T47D (cell line): ENCODE measurements around the gene GPR148.
"Not testable (repeated sequence)": the region's sequence is repeated elsewhere in the genome, so short reads cannot be mapped to it uniquely, and the experiment has no call there.

Experiments
- DNase-seq, 2 experiments: peaks; one replicate each; pipeline versions ENCODE4 v3.0.0 to v3.0.0-alpha.2; 2011 to 2012; ENCODE audit warnings: low read depth in 1 of 2, low spot score in 1 of 2
- JUND ChIP-seq: IDR thresholded peaks from 2 replicates; pipeline ENCODE4 v1.6.1; 2012; ENCODE audit warnings: low read depth
- in situ Hi-C: cut with HindIII; loops from 2 replicates; pipeline ENCODE4 v1.10.0; 2016; ENCODE audit warnings: low sequenced_read_pairs, low pct_unique_long_range_greater_than_20kb

The GPR148 gene

DNA sequence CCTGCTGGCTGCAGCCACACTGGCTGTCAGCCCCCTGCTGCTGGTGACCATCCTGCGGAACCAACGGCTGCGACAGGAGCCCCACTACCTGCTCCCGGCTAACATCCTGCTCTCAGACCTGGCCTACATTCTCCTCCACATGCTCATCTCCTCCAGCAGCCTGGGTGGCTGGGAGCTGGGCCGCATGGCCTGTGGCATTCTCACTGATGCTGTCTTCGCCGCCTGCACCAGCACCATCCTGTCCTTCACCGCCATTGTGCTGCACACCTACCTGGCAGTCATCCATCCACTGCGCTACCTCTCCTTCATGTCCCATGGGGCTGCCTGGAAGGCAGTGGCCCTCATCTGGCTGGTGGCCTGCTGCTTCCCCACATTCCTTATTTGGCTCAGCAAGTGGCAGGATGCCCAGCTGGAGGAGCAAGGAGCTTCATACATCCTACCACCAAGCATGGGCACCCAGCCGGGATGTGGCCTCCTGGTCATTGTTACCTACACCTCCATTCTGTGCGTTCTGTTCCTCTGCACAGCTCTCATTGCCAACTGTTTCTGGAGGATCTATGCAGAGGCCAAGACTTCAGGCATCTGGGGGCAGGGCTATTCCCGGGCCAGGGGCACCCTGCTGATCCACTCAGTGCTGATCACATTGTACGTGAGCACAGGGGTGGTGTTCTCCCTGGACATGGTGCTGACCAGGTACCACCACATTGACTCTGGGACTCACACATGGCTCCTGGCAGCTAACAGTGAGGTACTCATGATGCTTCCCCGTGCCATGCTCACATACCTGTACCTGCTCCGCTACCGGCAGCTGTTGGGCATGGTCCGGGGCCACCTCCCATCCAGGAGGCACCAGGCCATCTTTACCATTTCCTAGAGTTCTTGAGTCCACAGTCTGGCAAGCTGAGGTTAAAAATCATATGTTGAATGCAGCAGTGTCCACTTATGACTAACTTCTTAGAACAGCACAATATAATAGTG is 741 bp downstream of the GPR148 start:
- no peak for TF ChIP-seq JUND
- no peak for DNase-seq
- in situ Hi-C loops, result no loop called here

DNA sequence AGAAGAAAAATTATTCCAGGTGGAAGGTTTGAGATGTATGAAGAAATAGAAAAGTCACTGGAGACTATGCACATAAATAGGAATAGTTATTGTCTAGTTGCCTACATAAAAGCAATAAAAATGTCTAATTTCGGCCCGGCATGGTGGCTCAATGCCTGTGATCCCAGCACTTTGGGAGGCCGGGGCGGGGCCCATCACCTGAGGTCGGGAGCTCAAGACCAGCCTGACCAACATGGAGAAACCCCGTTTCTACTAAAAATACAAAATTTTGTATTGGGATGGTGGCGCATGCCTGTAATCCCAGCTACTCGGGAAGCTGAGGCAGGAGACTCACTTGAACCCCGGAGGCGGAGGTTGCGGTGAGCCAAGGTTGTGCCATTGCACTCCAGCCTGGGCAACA is 3.4 kb downstream of the GPR148 start:
- in situ Hi-C loops, result not testable (repeated sequence)

DNA sequence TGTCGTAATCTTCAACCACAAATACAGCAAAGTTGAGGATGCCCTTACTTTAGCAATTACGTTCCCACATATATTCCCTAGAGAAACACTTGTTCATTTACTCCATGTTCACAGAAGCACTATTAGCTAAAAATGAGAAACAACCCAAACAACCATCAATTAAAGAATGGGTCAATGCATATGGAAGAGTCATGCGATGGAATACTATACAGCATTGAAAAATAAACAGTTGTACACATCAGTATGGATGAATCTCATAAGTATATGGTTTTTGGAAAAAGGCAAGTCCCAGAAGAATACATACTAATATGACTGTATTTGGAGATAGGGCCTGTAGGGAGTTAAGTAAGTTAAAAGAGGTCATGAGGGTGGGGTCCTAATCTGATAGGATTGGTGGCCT is 6.3 kb downstream of the GPR148 start:
- no peak for DNase-seq
- no peak for TF ChIP-seq JUND
- in situ Hi-C loops, result no loop called here

More for the DNA sequence above, 3.4 kb downstream of the GPR148 start:
- DNase-seq, result not testable (repeated sequence)

DNA sequence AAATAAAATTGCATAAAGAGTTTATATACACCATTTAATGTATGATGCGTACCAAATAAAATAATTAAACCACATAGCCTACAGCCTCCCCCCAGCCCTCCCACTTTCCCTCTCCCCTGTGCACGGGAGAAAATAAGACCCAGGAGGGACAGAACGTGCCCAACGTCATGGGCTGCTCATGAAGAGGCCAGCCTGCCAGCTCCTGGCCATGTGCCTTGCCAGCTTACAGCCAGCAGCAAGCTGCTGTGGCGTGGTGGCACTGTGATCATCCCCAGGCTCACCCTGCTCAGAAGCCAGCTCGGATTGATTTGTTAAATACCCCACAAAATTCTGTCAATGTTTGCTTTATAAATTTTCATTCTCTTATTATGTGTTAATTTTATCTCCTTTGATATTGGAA is 7.6 kb downstream of the GPR148 start:
- TF ChIP-seq JUND, result no peak
- no peak for DNase-seq
- in situ Hi-C loops, result no loop called here

DNA sequence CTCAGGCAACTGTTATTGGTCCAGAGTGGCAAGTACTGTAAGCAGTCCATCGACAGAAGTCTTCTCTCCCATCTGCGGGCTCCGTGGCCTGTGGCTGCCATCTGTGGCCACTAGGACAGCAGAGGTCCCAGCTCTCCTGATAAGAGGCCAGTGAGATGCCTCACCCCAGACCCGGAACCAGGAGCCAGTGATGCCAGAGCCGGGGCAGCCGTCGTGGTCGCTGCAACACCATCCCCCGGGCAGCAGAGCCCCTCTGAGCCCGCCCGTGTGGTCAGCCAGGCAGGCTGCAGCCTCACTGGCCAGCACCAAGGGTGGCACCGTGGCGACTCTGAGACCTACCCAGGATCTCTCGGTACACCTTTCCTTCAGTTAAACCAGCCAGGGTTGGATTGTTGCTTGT is 8.7 kb downstream of the GPR148 start:
- no peak for DNase-seq
- in situ Hi-C loops, result no loop called here
- no peak for TF ChIP-seq JUND

DNA sequence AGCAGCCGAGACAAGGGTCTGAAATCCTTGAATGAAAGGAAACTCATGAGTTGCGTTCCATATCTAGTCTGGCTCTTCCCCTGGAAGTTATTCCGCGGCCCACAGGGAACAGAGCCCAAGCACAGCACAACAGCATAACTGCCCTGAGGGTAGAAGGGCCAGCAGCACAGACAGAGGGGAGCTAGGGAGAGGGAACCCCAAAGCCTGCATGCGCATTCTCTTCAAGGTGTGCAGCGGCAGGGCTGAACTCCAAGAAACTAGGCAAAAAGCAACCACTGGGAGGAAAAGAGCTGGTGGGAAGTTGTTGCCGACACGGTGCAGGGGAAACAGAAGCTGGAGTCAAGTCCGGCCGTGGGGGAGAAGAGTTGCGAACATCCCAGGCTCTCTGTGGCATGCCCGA is 11.8 kb downstream of the GPR148 start:
- in situ Hi-C loops, result no loop called here
- TF ChIP-seq JUND, result no peak
- no peak for DNase-seq

DNA sequence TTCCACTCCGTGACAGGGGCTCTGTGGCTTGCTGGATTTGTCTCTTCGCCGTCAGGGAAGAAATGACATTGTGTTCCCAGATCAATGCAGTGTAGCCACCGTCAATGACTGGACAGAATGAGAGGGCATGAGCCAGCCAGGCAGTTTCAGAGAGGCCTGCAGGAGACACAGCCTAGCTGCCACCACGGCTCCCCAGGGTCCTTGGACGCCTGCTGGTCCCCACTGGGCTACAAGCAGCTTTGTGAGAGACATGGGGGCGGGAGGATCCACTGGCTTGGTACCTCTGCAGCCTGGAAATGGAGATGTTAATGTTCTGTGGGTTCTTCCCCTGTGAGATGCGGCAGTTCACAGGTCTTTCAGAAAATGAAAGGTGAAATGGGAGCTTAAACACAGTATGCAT is 14.4 kb downstream of the GPR148 start:
- in situ Hi-C loops, result no loop called here
- DNase-seq, result no peak
- TF ChIP-seq JUND, result no peak

DNA sequence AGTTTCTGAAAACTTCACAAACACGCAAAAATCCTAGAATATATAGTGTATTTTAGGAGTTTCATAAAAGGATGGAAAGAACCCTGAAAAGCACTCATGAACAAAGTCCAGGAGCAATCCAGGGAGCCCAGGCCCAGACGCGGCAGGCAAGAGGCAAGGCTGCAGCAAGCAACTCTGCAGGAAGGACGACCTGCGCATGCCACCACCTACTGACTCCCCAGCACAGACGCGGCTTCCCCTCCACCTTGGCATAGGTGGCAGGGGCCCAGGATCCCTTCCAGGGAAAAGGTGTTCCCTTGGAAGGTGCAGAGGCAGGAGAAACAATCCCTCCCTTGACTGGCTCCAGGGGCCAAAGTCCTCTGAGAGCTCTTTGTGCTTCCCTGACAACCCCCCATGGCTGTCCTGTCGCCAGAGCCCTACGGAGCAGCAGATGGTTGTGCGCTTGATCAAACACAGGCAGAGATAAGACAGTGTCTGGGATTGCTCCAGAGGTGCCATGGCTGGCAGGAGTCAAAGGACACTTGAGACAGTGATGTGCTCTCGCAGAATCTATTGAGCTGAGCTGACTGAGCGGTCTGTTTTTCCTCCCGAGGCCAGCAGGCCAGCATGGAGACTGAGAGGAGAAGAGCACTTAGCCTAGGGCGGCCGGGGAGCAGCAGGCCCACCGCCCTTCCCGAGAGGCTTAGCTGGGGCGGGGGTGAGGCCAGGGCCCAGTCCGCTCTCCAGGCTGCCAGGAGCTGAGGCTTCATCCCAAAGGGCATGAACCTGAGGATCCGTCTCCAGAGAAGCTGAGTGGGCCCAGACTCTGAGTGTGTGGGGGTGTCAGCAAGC is 15.6 kb downstream of the GPR148 start:
- no peak for DNase-seq
- no peak for TF ChIP-seq JUND
- in situ Hi-C loops, result no loop called here

DNA sequence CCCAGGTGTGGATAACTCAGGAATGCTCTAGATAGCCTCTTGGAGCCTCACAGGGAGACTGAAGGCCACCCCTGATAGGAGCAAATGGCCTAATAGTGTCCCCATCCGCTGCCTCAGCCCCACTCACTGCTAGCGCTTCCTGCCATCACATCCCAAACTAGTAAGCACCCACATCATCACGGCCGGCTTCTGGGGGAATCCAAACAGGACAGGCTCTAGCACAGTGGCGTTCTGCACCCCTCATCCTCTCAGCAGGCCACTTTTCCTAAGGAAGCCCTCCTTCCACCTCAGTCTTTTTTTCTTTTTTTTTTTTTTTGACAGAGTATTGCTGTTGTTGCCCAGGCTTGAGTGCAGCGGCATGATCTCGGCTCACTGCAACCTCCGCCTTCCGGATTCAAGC is 20.2 kb downstream of the GPR148 start:
- DNase-seq, result no peak
- TF ChIP-seq JUND, result no peak
- in situ Hi-C loops, result no loop called here

DNA sequence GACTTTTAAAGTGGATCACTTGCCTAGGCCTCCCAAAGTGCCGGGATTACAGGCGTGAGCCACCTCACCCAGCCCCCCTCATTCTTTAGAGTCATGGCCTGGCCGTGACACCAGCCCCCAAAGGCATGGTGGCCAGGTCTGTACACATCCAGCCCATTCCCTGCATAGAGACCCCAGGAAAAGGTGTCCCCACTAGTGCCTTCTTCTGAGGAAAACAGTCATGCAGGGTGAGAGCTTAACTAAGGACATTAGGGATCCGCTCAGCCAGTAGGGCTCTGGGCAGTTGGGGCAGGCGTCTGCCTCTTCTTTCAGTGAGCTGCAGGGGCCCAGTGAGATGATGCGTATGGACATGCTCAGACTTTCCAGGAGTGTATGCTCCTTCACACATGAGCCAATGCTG is 20.8 kb downstream of the GPR148 start:
- DNase-seq, result no peak
- in situ Hi-C loops, result no loop called here
- TF ChIP-seq JUND, result no peak

DNA sequence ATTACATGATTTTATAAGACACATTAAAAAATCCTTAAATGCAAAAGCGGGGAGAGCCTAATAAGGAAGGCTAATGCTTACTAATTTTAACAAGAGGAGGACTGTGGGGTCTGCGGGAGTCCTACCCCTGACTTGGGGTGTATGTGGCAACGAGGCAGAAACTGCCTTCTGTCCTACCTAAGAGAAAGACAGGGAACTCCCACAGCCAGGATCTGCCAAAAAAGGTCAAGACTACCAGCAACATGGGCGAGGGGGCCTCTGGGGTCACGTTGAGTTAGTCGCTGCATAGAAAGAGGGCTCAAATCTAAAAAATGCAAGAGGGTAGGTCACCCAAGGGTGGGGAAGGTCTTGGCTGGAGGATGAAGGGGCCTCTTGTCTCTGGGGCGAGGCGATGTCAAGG is 25.9 kb downstream of the GPR148 start:
- no peak for DNase-seq
- in situ Hi-C loops, result no loop called here

DNA sequence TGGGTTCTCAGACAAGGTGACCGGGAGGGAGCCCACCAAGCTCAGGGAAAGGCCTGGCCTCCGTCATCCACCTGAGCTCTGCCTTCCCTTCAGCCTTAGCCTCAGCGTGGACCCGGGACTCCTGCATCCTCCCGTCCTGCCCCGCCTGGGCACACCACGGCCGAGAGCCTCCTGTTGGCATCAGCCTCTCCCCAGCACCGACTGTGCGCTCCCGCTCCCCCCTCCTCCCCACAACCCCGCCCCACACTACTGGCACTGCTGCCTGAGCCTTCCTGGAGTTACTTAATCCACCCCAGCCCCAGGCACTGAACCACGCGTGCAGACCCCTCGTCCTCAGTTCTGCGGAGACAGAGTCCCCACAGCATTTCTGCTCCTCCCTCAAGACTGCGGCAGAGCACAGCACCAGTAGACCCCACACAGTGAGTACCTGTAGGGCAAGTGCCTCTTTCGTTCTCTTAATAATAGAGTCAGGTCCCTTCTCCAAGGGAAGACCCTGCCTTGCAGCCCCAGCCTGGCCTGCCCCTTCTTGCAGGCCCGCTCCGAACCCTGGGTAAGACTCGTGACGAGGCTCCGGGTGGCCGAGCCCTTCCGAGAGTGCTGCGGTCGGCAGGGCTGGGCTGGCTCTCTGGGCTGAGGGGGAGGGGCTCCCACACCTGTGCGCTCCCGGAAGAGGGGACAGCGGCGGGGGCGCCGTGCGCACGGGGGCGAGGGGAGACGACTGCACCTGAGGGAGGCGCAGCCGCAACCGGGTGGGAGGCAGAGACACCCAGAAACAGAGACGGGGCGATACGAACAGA is 26.6 kb downstream of the GPR148 start, which contains the start of gene AMER3:
TSS of gene AMER3 (plus strand) at position 285 of the 797 bp plus-strand sequence. CDS start 6,533 bp downstream, outside the sequence.
- DNase-seq, result no peak
- in situ Hi-C loops, result no loop called here
- TF ChIP-seq JUND, result no peak

More for the DNA sequence above, 25.9 kb downstream of the GPR148 start:
- TF ChIP-seq JUND, result no peak
